ENCODE results near the gene MMP21.

The MMP21 gene

GRCh38 chr10:125792342-125793300, 17.0 kb upstream of the MMP21 start:
- no peak for DNase-seq

- DNase-seq = no peak
Observed at GRCh38 chr10:125788156-125789034, 12.8 kb upstream of the MMP21 start.

GRCh38 chr10:125785791-125786190, 10.2 kb upstream of the MMP21 start:
- no peak for DNase-seq

GRCh38 chr10:125783957-125784356, 8.3 kb upstream of the MMP21 start:
- no peak for DNase-seq

GRCh38 chr10:125783408-125783807, 7.8 kb upstream of the MMP21 start:
- DNase-seq = no peak

GRCh38 chr10:125782616-125783015, 7.0 kb upstream of the MMP21 start:
- peak in 1 of 56 donors; percentile 6 for DNase-seq

GRCh38 chr10:125782054-125782453, 6.4 kb upstream of the MMP21 start:
- no peak for DNase-seq

GRCh38 chr10:125781374-125781773, 5.8 kb upstream of the MMP21 start:
- no peak for DNase-seq

- no peak for DNase-seq
Observed at GRCh38 chr10:125779403-125780327, 4.0 kb upstream of the MMP21 start.

GRCh38 chr10:125778556-125778955, 2.9 kb upstream of the MMP21 start:
- no peak for DNase-seq

GRCh38 chr10:125777806-125778205, 2.2 kb upstream of the MMP21 start:
- no peak for DNase-seq

- no peak for DNase-seq
Observed at GRCh38 chr10:125774581-125775191, 935 bp downstream of the MMP21 start.

GRCh38 chr10:125773687-125774543, 1.7 kb downstream of the MMP21 start:
- no peak for DNase-seq

GRCh38 chr10:125772864-125773180, 2.8 kb downstream of the MMP21 start:
- DNase-seq = no peak

- DNase-seq = no peak
Observed at GRCh38 chr10:125772112-125772863, 3.3 kb downstream of the MMP21 start.

- DNase-seq = no peak
Observed at GRCh38 chr10:125770844-125771243, 4.8 kb downstream of the MMP21 start.

GRCh38 chr10:125769175-125769574, 6.4 kb downstream of the MMP21 start:
- no peak for DNase-seq

- DNase-seq = peak in 1 of 56 donors; percentile 16
Observed at GRCh38 chr10:125768219-125768855, 7.3 kb downstream of the MMP21 start.

Measured in amygdala (tissue), 56 donors.